T-helper 1 cell treated with Interleukin-12 subunit alpha and Interleukin-12 subunit beta and Interleukin-4 antibody, amounts not matched to agents 30 μg/mL and 1 μg/mL, for 36 hours (primary cell): Measurements from ENCODE around the gene CLIP2.

Experiments
- H3K27ac Mint-ChIP-seq: one replicate; pipeline ENCODE4 v1.8.0; 2021; ENCODE audit warnings: mild to moderate bottlenecking, mixed read lengths
- H3K27me3 Mint-ChIP-seq: one replicate; pipeline ENCODE4 v1.8.0; 2021; ENCODE audit warnings: low read depth, mixed read lengths
- H3K36me3 Mint-ChIP-seq: one replicate; pipeline ENCODE4 v1.8.0; 2021; ENCODE audit warnings: low read depth, mixed read lengths
- H3K4me1 Mint-ChIP-seq: one replicate; pipeline ENCODE4 v1.8.0; 2021; ENCODE audit warnings: low read depth, mixed read lengths
- H3K4me3 Mint-ChIP-seq: one replicate; pipeline ENCODE4 v1.8.0; 2021; ENCODE audit warnings: mild to moderate bottlenecking, moderate library complexity, mixed read lengths
- H3K9me3 Mint-ChIP-seq: one replicate; pipeline ENCODE4 v1.8.0; 2021; ENCODE audit warnings: mixed read lengths

Gene CLIP2

DNA sequence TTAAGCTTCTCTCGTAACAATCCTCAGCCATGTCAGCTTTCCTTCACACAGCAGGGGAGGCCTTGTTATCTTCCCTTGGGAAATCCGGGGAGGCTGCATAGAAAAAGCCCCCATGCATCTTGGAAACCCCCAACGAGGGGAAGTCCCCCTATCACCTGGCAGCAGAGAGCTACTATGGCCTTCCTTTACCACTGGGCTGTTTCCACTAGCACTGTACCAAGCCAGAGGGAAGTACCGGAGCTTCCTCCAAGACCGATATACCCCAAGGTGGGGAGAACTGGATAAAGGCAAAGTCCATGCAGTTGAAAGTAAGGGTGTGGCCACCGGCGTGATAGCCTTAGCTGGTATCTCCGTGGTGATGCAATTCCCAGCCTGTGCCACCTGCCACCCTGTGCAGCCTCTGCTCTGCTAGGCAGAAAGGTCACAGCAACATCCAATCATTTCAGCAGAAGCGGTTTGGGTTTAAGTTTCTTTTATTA is 4.4 kb upstream of the CLIP2 start:
- no peak overlapping the region for H3K27ac Mint-ChIP-seq
- H3K4me3 Mint-ChIP-seq, result no peak overlapping the region
- peaks cover 3% of the 10 kb centered on the region for H3K4me1 Mint-ChIP-seq
- H3K36me3 Mint-ChIP-seq, result no peaks in the 10 kb centered on the region
- H3K27me3 Mint-ChIP-seq, result peaks cover 23% of the 10 kb centered on the region
- no peaks in the 10 kb centered on the region for H3K9me3 Mint-ChIP-seq

- peaks cover 7% of the 10 kb centered on the region for H3K4me1 Mint-ChIP-seq
- H3K27ac Mint-ChIP-seq, result no peak overlapping the region
- H3K36me3 Mint-ChIP-seq, result no peaks in the 10 kb centered on the region
- H3K9me3 Mint-ChIP-seq, result no peaks in the 10 kb centered on the region
- peaks cover 30% of the 10 kb centered on the region for H3K27me3 Mint-ChIP-seq
- no peak overlapping the region for H3K4me3 Mint-ChIP-seq
These were observed 3.1 kb upstream of the CLIP2 start for GRCh38 chr7:74286131-74286530.

DNA sequence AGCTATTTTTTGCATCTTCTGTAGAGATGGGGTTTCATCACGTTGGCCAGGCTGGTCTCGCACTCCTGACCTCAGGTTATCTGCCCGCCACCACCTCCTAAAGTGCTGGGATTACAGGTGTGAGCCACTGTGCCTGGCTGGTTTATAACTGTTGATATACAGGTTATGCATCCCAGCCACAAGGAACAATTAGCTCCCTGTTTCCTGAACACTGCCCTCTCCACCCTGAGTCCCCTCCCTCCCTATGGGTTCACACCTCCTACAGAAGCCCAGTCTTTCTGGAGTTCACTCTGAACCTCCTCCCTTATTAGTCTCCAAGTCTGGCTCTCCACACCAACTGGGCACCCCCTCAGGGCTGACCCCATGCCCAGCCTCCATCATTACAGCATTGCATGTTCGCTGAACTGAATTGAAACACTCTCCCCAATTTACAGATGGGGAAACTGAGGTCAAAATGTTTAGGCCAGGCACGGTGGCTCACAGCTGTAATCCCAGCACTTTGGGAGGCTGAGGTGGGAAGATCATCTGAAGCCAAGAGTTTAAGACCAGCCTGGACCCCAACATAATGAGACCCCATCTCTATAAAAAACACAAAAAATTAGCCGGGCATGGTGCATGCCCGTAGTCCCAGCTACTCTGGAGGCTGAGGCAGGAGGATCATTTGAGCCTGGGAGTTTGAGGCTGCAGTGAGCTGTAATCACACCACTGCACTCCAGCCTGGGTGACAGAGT is 1.7 kb upstream of the CLIP2 start:
- H3K36me3 Mint-ChIP-seq, result no peaks in the 10 kb centered on the region
- H3K27me3 Mint-ChIP-seq, result peaks cover 41% of the 10 kb centered on the region
- no peak overlapping the region for H3K4me3 Mint-ChIP-seq
- H3K4me1 Mint-ChIP-seq, result peaks cover 7% of the 10 kb centered on the region
- H3K9me3 Mint-ChIP-seq, result no peaks in the 10 kb centered on the region
- no peak overlapping the region for H3K27ac Mint-ChIP-seq

GRCh38 chr7:74288034-74288881 is 949 bp upstream of the CLIP2 start:
- Mint-ChIP-seq H3K27me3 (peaks cover 45% of the 10 kb centered on the region), H3K36me3 (no peaks in the 10 kb centered on the region), H3K9me3 (no peaks in the 10 kb centered on the region), H3K4me1 (peaks cover 7% of the 10 kb centered on the region), H3K4me3 (peak overlapping the region; percentile 87), H3K27ac (peak overlapping the region; percentile 33)

DNA sequence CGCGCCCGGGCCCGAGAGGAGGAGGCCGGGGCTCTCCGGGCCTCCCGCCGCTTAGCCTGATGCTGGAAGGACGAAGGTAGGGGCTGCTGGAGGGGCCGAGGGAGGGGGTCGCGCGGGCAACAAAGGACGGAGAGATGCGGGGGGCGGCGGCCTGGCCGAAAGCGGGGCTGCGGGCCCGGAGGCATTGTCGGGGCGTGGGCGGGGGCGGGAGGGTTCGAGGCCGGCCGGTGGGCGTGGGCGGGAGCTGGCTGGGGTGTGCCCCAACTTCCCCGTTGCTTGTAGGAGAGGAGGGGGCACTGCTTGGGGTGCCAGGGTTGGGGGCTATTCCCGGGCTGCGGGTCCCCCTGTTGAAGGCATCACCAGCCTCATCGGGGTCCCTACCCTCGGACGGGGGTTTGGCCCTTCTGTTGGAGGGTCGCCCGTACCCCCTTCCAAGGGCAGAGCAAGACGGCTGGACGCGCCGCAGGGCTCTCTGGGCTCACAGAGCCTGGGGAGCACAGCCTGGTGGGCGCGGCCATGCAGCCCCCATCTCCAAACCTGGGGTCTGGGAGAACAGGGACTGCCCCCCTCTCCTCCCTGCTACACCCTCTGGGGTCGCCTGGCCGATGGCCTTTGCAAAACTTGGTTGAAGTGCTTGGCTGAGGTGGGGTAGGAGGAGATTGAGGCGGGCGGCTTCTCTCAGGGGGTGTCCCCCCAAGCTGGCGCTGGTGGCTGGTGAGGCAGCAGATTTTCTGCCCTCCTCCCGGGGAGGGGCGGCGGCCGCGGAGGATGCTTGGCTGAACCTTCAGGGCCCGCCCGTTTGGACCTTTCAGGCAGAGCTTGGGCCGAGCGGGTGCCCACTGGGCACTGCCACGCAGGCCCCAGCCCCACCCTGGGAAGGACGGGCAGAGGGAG is 699 bp downstream of the CLIP2 start:
- no peaks in the 10 kb centered on the region for H3K36me3 Mint-ChIP-seq
- H3K4me3 Mint-ChIP-seq, result no peak overlapping the region
- H3K4me1 Mint-ChIP-seq, result peaks cover 11% of the 10 kb centered on the region
- no peaks in the 10 kb centered on the region for H3K9me3 Mint-ChIP-seq
- H3K27ac Mint-ChIP-seq, result no peak overlapping the region
- H3K27me3 Mint-ChIP-seq, result peaks cover 48% of the 10 kb centered on the region

GRCh38 chr7:74290553-74290950 is 1.3 kb downstream of the CLIP2 start:
- Mint-ChIP-seq H3K36me3 (no peaks in the 10 kb centered on the region), H3K4me1 (peaks cover 11% of the 10 kb centered on the region), H3K4me3 (peak overlapping the region; percentile 19), H3K27me3 (peaks cover 48% of the 10 kb centered on the region), H3K27ac (no peak overlapping the region), H3K9me3 (no peaks in the 10 kb centered on the region)

- Mint-ChIP-seq H3K27ac (no peak overlapping the region), H3K9me3 (no peaks in the 10 kb centered on the region), H3K27me3 (peaks cover 48% of the 10 kb centered on the region), H3K36me3 (no peaks in the 10 kb centered on the region), H3K4me3 (no peak overlapping the region), H3K4me1 (peaks cover 11% of the 10 kb centered on the region)
These were observed 1.8 kb downstream of the CLIP2 start for GRCh38 chr7:74290981-74291441.

DNA sequence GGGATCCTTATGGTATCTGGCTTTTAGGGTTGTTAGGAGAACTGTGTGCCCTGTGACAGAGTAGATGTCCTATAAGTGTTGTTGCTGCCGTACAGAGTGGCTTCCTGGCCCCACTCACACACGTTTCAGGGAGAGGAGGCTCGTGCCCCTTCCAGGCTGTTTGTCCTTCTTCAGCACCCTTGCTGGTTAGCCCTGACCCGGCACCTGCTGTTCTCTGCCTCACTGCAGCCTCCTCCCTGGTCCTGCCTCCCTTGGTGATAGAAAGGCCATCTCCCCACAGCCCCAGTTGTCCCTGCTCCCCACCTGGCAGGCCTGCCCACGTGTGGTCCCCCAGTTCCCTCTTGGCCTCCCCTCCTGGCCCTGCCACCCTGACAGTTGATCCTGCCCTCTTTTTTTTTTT is 2.3 kb downstream of the CLIP2 start:
- no peaks in the 10 kb centered on the region for H3K9me3 Mint-ChIP-seq
- peaks cover 11% of the 10 kb centered on the region for H3K4me1 Mint-ChIP-seq
- H3K27me3 Mint-ChIP-seq, result peaks cover 48% of the 10 kb centered on the region
- H3K4me3 Mint-ChIP-seq, result peak overlapping the region; percentile 7
- no peaks in the 10 kb centered on the region for H3K36me3 Mint-ChIP-seq
- H3K27ac Mint-ChIP-seq, result no peak overlapping the region

GRCh38 chr7:74292757-74293576 is 3.8 kb downstream of the CLIP2 start:
- H3K36me3 Mint-ChIP-seq, result no peaks in the 10 kb centered on the region
- H3K27ac Mint-ChIP-seq, result no peak overlapping the region
- H3K4me3 Mint-ChIP-seq, result no peak overlapping the region
- H3K27me3 Mint-ChIP-seq, result peaks cover 41% of the 10 kb centered on the region
- no peaks in the 10 kb centered on the region for H3K9me3 Mint-ChIP-seq
- H3K4me1 Mint-ChIP-seq, result peaks cover 11% of the 10 kb centered on the region

- Mint-ChIP-seq H3K27ac (no peak overlapping the region), H3K9me3 (no peaks in the 10 kb centered on the region), H3K27me3 (peaks cover 35% of the 10 kb centered on the region), H3K4me3 (no peak overlapping the region), H3K36me3 (no peaks in the 10 kb centered on the region), H3K4me1 (peaks cover 11% of the 10 kb centered on the region)
These were observed 4.3 kb downstream of the CLIP2 start for GRCh38 chr7:74293577-74293908.

GRCh38 chr7:74294191-74294998 is 5.2 kb downstream of the CLIP2 start:
- no peak overlapping the region for H3K27ac Mint-ChIP-seq
- H3K4me1 Mint-ChIP-seq, result peaks cover 8% of the 10 kb centered on the region
- peaks cover 29% of the 10 kb centered on the region for H3K27me3 Mint-ChIP-seq
- no peaks in the 10 kb centered on the region for H3K9me3 Mint-ChIP-seq
- no peaks in the 10 kb centered on the region for H3K36me3 Mint-ChIP-seq
- H3K4me3 Mint-ChIP-seq, result no peak overlapping the region

- H3K4me1 Mint-ChIP-seq, result peaks cover 4% of the 10 kb centered on the region
- peaks cover 10% of the 10 kb centered on the region for H3K27me3 Mint-ChIP-seq
- H3K4me3 Mint-ChIP-seq, result no peak overlapping the region
- H3K27ac Mint-ChIP-seq, result no peak overlapping the region
- H3K9me3 Mint-ChIP-seq, result no peaks in the 10 kb centered on the region
- H3K36me3 Mint-ChIP-seq, result no peaks in the 10 kb centered on the region
These were observed 8.5 kb downstream of the CLIP2 start for GRCh38 chr7:74297516-74298233.
